GM18951 (cell line): Measurements from ENCODE around the gene KRTAP21-2.
"Not testable (repeated sequence)": the region's sequence is repeated elsewhere in the genome, so short reads cannot be mapped to it uniquely, and the experiment has no call there.

Experiments used
- POLR2A ChIP-seq: IDR thresholded peaks from 4 replicates; pipeline ENCODE4 v1.6.1; 2011; ENCODE audit warnings: mild to moderate bottlenecking; ENCODE audit not compliant: insufficient read length, insufficient read depth; ENCODE audit errors: extremely low read depth
- in situ Hi-C: fragments of 300-500 bp; cut with MboI; formaldehyde crosslinking; loops from one replicate; pipeline ENCODE4 v1.12.0; 2022; ENCODE audit warnings: low sequenced_read_pairs, mixed read lengths, inconsistent platforms; ENCODE audit not compliant: unreplicated experiment

Gene KRTAP21-2

GRCh38 chr21:30747159-30747558 is at the start of gene KRTAP21-2:
TSS of gene KRTAP21-2 (minus strand) at chr21:30747259. CDS start at chr21:30747202, 57 bp downstream.
- TF ChIP-seq POLR2A, result no peak
- in situ Hi-C loops, result no loop called here

- in situ Hi-C loops, result no loop called here
- TF ChIP-seq POLR2A, result no peak
These were observed 46.7 kb upstream of the KRTAP21-2 start for GRCh38 chr21:30793581-30794314.

- in situ Hi-C loops, result no loop called here
- TF ChIP-seq POLR2A, result no peak
These were observed 32.2 kb upstream of the KRTAP21-2 start for GRCh38 chr21:30779249-30779648.

GRCh38 chr21:30769724-30770431 is 22.8 kb upstream of the KRTAP21-2 start:
- TF ChIP-seq POLR2A, result no peak
- in situ Hi-C loops, result no loop called here

GRCh38 chr21:30760776-30761175 is 13.7 kb upstream of the KRTAP21-2 start:
- TF ChIP-seq POLR2A, result no peak
- in situ Hi-C loops, result no loop called here

GRCh38 chr21:30758306-30758705 is 11.2 kb upstream of the KRTAP21-2 start:
- TF ChIP-seq POLR2A, result no peak
- in situ Hi-C loops, result no loop called here

GRCh38 chr21:30755328-30755727 is 8.3 kb upstream of the KRTAP21-2 start, which contains the start of gene KRTAP21-1:
TSS of gene KRTAP21-1 (minus strand) at chr21:30755428. CDS start at chr21:30755378, 50 bp downstream.
- in situ Hi-C loops, result not testable (repeated sequence)

GRCh38 chr21:30740462-30740861 is 6.6 kb downstream of the KRTAP21-2 start:
- no peak for TF ChIP-seq POLR2A
- in situ Hi-C loops, result no loop called here

GRCh38 chr21:30733026-30733425 is 14.0 kb downstream of the KRTAP21-2 start:
- no peak for TF ChIP-seq POLR2A
- in situ Hi-C loops, result no loop called here

GRCh38 chr21:30726726-30727125 is 20.3 kb downstream of the KRTAP21-2 start:
- no peak for TF ChIP-seq POLR2A
- in situ Hi-C loops, result no loop called here

GRCh38 chr21:30719401-30719800 is 27.7 kb downstream of the KRTAP21-2 start:
- in situ Hi-C loops, result no loop called here
- no peak for TF ChIP-seq POLR2A

GRCh38 chr21:30718239-30718909 is 28.7 kb downstream of the KRTAP21-2 start, which contains the start of gene KRTAP21-3:
TSS of gene KRTAP21-3 (minus strand) at chr21:30718777. CDS start at chr21:30718759, 18 bp downstream.
- in situ Hi-C loops, result no loop called here

GRCh38 chr21:30717105-30717504 is 30.0 kb downstream of the KRTAP21-2 start:
- in situ Hi-C loops, result no loop called here
- TF ChIP-seq POLR2A, result no peak

More at GRCh38 chr21:30718239-30718909, 28.7 kb downstream of the KRTAP21-2 start, which contains the start of gene KRTAP21-3:
- no peak for TF ChIP-seq POLR2A
